GM19452 (cell line): ENCODE measurements around the gene ST8SIA1.
"Not testable (repeated sequence)": the region's sequence is repeated elsewhere in the genome, so short reads cannot be mapped to it uniquely, and the experiment has no call there.

Source experiments
- ATAC-seq: cut with Tn5 transposase; IDR thresholded peaks from one replicate; pipeline ENCODE4 v1.9.1; 2021; ENCODE audit not compliant: unreplicated experiment

The ST8SIA1 gene

GRCh38 chr12:22334410-22335100, at the start of gene ST8SIA1:
TSS of gene ST8SIA1 (minus strand) at chr12:22334707. CDS start at chr12:22334232, 475 bp downstream.
- ATAC-seq, result no peak

DNA sequence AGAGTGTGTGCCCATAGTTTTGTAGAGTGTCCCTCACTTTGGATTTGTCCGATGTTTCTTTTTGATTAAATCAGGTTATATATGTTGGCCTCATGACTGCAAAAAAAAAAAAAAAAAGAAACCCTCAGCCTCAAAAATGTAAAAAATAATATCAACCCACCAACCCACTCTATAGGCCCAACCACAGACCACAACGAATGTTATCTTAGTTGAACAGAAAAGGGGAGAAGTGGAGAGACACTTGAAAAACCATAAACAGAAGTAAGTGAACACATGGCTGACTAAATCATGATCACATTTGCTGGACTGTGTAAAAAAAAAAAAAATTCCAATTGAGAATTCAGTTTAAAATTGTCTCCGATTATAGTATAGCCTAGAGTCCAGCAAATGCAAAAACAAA, 45.5 kb upstream of the ST8SIA1 start:
- ATAC-seq, result no peak

DNA sequence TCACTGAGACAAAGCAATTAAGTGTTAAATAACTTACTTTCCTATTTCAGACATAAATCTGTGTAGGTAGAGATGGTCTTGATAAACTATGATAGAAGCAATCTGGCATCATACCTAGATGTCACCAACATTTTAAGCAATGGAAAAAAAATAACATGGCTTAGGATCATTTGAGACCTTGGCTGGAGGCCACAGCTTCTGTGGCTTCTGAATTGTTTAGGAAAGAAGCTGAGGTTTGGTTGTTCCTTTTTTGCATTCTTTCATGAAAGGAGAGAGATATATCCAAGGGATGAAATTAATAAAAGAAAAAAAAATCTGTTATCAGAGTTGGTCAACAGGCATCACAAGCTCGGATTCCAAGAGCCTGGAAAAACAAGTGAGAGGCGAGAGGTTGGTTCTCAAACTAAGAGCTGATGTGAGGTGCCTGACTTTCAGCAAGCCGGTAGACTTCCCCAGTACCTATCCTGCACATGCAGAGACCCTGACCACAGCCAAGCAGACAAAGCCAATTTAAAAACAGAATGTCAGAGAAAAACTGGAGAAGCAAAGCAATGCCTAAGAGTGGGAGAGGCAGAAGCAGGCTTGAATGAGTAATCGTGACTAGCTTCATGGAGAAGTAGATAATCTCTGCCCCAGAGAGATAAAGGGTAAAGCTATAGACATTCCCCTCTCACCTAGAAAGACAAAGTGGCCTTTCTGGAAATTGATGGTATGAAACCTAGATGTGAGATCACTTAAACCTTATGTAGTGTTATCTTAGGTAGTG, 43.4 kb upstream of the ST8SIA1 start:
- no peak for ATAC-seq

- not testable (repeated sequence) for ATAC-seq
Measured at GRCh38 chr12:22376596-22377150, 42.2 kb upstream of the ST8SIA1 start.

DNA sequence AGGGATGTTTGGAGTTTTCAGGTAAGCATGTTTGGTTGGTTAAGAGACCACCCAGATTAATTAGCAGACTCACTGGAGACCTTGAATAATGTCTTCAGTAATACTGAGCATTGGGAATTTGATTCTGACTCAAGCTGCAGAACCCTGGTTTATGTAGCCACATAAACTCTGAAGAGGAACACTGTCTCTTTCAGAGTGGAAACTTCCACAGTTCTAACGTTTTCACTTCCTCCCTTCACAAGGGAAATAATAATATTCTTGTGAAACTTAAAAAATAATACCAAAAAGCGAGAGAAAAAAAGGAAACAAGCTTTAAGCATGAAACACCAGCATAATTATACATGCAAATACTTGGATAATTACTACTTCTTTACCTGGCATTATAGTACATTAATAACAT, 40.0 kb upstream of the ST8SIA1 start:
- ATAC-seq, result no peak

DNA sequence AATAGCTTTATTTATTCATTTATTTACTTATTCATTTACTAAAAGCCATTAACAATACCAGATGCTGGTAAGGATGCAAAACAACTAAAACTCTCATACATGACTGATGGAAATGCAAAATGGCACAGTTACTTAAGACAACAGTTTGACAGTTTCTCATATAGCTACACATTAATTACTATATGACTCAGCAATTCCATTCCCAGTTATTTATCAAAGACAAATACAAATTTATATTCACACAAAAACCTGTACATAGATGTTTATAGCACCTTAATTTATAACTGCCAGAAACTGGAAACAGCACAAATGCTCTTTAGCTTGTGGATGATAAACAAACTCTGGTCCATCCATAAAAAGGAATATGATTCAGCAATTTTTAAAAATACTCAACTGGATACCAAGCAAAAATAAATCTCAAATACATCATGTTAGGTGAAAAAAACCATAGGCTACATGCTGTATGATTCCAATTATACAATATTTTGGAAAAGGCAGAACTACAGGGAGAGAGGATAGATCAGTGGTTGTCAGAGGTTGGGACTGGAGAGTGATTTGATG, 37.9 kb upstream of the ST8SIA1 start:
- no peak for ATAC-seq

DNA sequence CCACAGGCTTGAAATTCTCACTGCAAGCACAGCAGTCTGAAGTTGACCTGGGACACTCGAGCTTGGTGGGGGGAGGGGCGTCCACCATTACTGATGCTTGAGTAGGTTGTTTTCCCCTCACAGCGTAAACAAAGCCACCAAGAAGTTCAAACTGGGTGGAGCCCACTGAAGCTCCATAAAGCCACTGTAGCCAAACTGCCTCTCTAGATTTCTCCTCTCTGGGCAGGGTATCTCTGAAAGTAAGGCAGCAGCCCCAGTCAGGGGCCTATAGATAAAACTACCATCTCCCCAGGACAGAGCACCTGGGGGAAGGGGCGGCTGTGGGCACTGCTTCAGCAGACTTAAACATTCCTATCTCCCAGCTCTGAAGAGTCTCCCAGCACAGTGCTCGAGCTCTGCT, 31.7 kb upstream of the ST8SIA1 start:
- ATAC-seq, result no peak

DNA sequence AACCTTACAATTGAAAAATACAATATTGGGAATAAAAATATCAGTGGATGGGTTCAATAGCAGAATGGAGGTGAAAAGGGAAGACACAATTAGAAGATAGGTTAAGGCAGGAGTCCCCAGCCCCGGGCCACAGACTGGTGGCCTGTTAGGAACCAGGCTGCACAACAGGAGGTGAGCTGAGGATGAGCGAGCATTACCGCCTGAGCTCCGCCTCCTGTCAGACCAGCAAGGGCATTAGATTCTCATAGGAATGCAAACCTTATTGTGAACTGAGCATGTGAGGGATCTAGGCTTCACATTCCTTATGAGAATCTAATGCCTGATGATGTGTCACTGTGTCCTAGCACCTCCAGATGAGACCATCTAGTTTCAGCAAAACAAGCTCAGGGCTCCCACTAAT, 27.3 kb upstream of the ST8SIA1 start:
- no peak for ATAC-seq

GRCh38 chr12:22360774-22361173, 26.3 kb upstream of the ST8SIA1 start:
- no peak for ATAC-seq

DNA sequence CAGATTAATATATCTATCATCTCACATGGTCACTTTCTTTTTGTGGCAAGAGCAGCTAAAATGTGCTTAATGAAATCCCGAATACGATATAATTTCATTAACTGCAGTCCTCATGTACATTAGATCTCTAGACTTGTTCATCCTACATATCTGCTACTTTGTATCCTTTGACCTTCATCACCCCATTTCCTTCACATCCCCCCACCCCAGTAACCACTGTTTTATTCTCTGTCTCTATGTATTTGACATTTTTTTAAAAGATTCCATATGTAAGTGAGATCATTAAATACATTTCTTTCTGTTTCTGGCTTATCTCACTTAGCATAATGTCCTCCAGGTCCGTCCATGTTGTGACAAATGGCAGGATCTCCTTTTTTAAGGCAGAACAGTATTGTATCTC, 23.0 kb upstream of the ST8SIA1 start:
- ATAC-seq, result no peak

DNA sequence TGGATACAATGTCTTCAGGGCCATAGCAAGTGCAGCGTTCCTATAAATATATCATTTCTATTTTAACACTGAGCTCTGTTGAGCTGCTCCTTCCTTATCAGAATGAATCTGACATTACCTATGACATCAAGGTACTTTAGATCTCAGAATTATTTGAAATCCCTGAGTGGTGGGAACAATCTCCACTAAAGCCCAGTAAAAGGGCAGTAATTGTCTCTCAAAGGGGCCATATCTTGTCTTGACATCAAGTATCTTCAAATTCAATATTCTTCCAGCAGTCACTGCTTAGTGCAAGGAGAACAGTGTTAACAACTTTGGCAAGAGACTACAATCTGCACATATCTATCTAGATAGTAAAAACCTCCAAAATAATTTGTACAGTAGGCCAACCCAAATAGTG, 21.7 kb upstream of the ST8SIA1 start:
- ATAC-seq, result no peak

DNA sequence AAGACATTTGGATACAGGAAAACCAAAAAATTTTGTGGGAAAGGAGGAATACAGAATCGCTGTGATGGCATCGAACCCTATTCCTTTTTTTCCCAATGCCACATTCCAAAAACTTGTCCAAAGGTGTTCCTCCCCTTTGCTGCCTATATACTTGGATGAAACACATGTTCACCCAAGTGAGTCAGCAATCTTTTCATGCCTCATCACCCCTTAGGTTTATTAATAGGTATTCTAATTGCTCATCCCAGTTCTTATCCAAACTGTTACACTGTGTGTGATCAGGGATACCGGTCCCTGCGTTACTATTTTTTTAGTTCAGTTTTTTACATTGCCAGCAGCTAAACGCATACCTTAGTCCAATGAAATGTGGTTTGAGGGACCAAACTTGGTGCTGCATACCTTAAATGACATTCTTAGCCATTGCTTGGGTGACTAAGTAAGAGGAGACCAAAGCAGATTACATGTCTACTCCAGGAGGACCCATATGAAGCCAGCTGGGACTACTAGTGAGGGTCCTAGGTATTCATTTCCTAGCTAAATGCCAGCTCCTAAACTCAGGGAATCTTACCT, 20.6 kb upstream of the ST8SIA1 start:
- ATAC-seq, result no peak

- no peak for ATAC-seq
Measured at GRCh38 chr12:22353615-22354325, 19.3 kb upstream of the ST8SIA1 start.

GRCh38 chr12:22350886-22351285, 16.4 kb upstream of the ST8SIA1 start:
- no peak for ATAC-seq

DNA sequence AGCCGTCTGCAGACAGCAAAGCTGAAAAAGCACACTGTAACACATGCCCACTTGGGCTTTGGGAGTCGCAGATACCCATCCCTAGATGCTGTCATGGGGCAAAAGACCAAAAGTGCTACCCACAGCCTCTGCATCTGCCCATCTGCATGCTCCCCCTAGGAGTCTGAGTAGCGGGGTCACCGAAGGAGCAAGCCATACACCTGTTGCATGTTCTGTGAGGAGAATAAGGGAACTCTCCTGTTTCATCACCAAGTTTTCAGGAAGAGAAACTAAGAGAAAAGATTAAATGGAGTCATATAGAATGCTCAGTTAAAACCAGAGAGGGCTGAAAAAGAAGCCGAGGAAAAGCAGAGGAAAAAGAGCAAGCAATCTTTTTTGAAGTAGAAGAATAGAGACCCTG, 13.7 kb upstream of the ST8SIA1 start:
- ATAC-seq, result no peak

DNA sequence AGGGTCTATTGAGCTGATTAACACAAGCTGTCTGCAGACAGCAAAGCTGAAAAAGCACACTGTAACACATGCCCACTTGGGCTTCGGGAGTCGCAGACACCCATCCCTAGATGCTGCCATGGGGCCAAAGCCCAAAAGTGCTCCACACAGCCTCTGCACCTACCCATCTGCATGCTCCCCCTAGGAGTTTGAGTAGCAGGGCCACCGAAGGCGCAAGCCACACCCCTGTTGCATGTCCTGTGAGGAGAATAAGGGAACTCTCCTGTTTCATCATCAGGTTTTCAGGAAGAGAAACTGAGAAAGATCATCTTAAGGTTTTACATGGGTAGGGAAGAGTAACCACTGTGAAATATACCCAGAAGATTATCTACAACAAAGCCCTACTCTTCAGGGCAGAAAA, 5.6 kb upstream of the ST8SIA1 start:
- ATAC-seq, result no peak

DNA sequence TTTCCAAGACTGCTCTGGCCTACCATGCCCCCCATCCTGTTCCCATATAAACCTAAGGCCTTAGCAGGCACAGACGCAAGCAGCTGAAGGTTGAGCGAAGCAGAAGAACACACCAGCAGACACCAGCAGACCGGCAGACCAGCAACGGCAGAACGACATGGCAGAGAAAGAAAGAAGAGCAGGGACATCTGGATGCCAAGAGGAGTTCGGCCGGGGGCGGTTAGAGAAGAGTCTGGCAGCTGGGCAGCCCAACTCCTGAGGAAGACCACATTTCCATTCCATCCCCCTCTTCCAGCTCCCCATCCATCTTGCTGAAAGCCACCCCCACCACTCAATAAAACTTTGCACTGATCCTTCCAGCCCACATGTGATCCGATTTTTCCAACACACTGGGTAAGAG, 5.2 kb upstream of the ST8SIA1 start:
- no peak for ATAC-seq

DNA sequence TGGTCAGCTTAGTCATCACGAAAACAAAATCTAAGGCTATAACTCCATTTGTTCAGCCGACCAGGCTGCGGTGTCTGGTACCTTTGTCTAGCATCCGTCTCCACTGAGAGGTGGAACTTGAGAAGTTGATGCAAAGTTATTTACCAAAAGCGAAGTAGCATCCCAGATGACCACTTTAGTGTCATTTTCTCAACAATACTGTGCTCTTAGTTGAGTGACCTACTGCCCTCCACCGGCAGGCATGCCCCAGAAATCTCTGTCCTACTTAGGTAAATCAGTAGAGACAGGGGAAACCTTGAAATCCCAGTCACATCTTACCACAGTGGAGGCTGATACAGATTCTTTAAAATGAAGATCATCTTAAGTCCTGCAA, 1.3 kb upstream of the ST8SIA1 start:
- no peak for ATAC-seq

DNA sequence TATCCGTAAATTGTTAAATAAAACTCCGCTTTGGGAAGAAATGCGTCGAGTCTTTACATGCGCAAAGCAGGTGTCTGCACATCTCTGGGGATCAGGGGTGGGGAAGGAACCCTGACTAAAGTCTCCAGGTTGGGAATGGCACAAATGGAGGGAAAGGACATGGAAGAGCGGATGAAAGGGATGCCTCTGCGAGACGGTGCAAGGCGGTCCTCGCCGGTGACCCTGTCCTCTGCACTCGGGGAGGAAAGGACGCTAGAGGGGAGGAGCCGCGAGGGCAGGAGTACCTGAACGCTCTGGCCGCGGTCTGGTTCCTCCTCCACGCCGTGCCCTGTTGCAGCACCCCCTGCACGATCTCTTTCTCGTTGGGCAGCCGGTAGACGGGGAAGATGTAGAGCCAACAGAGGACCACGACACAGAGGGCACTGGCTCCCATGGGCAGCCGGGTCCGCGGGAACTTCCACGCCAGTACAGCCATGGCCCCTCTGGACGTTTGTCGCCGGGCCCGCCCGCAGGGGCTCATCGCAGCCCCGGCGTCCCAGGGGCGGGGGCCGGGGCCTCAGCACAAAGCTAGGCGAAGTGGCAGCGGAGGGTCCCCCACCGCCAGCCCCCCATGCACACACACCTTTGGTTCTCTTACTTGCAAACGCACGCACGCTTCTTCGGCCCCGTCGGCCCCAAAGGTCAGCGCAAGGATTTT, 646 bp downstream of the ST8SIA1 start:
- no peak for ATAC-seq

DNA sequence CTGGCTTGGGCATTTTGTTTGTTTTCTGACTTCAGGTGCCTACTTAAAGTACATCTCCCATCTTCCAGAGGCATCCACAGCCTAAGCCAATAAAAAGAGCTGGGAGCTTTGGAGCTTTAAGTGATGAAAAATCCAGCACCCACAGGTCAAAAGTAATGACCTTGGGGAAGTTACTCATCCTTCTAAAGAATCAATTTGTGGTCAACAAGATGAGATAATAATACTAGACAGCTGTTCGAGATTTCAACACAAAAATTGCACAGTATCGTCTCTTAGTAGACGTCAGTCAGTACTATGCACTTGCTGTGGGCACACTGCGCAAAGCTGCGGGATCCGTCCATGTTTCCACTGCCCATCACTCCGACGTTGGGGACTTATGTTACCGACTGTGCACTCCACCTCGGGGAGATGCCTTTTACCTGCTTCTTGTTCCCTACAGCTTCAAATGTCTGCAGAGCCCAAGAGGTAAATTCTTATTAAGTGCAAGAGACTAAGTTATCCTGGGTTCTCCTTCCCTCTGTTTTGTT, 1.3 kb downstream of the ST8SIA1 start:
- no peak for ATAC-seq
